DMS79 (cell line): ENCODE data around the gene POLR2E.
A peak's percentile ranks its signal among the peaks of the same experiment; 100 is the strongest.

ENCODE experiments used
- DNase-seq: peaks from one replicate; lab custom pipeline; 2025; lab: John Stamatoyannopoulos, UW

POLR2E gene

DNA sequence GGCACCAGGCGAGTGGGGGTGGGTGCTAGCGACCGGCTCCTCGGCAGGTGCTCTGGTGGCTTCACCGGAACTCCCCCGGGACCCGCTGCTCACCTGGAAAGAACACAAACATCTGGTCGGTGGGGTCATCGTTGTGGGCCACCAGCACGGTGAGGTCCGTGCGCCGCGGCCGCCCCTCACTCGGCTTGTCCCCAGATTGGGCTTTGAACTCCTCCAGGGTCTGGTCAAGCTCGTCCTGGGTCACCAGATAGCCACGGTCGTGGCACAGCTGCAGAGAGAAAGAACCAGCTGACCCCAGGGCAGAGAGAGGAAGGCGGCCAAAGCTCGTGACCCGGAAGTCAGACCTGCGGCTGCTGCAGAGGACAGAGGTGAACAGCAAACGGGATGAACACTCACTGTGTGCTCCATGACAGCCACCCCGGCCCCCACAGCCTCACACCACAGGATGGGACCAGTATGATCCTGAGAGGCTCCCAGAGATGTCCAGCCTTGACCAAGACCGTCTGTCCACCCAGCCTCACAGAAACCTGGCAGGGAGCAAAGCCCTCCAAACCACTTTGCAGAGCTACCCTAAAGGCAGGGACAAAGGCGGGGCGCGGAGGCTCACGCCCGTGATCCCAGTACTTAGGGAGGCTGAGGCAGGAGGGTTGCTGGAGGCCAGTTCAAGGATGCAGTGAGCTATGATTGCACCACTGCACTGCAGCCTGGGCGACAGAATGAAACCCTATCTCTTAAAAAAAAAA is 1.2 kb downstream of the POLR2E start:
- DNase-seq: no peak

DNA sequence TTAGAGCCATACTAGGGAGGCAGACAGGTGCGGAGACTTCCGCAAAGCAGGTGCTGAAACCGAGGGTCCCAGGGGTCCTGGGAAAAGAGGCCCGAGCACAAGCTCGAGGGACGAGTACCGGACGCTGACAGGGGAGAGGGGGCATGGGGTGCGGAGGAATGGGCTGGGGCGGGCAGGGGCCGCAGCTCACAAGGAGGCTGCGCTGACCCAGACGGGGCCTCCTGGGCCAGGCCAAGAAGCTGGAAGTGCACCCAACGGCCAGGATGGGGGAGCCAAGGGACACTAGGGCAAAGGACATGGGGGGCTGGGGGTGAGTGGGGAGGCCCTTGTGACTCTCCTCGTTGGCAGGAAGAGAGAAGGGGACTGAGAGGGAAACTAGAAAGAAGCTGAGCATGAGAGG is 1.8 kb downstream of the POLR2E start:
- no peak for DNase-seq

GRCh38 chr19:1091544-1092175 is 3.5 kb downstream of the POLR2E start:
- DNase-seq: no peak

DNA sequence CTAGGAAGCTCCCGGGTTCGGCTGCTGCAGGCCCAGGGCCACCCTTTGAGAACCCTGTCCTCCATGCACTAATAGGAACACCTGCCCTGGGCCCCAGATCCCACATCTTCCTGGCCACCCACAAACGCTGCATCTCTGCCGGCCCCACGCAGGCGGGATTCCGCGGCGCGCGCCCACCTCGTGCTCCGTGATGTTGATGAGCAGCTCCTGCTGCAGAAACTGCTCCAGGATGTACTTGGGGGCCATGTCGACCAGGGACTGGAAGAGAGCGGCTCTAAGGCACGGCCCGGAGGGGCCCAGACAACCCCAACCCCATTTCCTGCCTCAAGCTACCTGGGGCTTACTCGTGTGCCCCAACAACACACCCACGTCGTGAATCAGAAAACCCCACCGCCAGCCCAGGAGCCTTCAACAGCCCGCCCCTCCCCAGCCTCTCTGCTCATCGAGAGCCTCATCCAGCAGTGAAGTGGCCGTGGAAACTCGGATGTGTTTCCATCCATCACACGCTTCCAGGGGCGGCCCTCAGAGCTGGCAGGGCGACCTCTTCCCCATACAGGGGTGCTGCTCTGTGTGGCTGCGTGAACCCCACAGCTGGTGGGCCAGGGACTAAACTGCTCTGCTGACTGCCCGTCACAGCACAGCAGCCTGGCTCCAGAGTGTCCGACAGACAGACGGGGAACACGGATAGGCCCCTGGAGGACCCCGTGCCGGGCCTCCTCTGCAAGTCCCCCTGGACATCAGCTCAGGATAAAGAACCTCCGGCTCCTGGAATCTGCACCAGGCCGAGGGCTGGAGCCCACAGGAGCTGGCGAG is 4.2 kb downstream of the POLR2E start:
- no peak for DNase-seq

DNA sequence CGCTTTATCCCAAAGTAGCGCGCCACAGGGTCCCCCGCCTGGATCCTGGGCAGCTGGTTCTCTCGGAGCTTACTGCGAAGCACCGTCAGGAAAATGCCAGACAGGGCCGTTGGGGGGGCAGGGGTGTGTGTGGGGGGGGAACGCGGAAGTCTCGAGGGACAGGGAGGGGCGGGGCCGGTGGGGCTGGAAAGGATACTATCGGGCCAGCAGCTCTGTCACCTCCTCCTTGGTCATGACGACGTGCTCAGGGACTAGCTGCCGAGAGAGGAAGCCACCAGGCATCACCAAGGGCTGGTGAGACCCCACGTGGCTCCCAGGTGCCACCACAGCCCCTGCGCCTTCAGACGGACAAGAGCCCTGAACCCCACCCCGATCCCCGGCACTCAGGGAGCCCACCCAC is 5.3 kb downstream of the POLR2E start:
- DNase-seq: no peak

- no peak for DNase-seq
These were observed 5.9 kb downstream of the POLR2E start for GRCh38 chr19:1089126-1089771.

DNA sequence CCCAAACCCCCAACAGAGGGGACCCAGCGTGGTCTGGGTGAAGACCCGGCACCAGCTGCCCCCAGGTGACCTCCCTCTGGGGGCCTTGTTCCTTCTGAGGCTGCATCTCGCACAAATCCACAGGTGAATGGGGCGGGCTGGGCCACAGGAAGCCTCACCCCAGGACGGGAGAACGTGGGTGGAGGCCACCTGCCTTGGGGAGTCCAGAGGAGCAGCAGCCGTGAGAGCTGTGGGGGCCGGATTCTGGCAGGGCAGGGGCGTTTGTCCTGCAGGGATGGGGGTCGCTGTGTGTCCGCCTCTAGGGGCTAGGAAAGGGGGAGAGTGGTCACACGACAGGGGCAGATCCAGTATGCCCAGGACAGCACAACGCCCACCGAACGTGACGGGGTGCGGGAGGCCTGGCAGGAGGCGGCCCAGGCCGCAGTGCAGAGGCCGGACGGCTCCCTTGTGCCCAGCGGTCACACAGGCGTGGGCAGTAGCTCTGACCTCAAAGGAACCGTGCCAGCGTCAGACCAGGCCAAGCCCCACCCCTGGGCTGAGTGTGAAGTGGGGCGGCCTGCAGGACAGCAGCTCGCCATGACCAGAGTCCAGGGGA is 6.7 kb downstream of the POLR2E start:
- no peak for DNase-seq

GRCh38 chr19:1087813-1088415 is 7.3 kb downstream of the POLR2E start:
- DNase-seq: no peak

DNA sequence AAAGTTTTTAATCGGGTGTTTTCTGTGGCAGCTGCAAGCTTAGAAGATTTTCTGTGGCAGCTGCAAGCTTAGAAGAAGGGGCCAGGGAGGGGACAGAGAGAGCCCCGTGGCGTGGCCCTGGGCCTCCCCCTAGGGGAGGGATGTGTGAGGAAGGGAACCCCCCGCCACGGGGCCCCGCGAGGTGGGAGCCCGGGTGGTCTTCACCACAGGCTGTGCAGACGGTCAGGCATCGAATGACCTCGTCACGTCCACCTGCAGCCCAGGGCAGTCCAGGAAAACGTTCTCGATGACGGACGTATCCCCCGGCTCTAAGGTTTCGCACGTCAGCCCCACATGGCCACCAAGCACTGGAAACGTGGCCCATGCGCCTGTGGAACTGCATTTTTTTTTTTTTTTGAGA is 8.6 kb downstream of the POLR2E start:
- no peak for DNase-seq

- no peak for DNase-seq
These were observed 9.3 kb downstream of the POLR2E start for GRCh38 chr19:1085676-1086442.

DNA sequence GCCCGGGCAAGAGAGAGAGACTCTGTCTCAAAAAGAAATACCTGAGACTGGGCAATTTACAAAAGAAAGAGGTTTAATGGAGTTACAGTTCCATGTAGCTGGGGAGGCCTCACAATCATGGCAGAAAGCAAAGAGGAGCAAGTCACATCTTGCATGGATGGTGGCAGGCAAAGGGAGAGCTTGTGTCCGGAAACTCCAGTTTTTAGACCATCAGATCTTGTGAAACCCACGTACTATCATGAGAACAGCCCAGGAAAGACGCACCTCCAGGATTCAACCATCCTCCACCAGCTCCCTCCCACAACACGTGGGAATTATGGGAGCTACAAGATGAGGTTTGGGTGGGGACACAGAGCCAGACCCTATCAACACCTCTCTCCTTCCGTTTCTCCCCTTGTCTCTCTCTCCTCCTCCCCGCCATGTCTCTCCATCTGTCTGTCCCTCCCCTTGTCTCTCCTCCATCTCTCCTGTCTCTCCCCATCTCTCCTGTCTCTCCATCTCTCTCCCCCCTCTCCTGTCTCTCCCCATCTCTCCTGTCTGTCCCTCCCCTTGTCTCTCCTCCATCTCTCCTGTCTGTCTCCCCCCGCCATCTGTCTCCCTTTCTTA is 10.0 kb downstream of the POLR2E start:
- DNase-seq: no peak

GRCh38 chr19:1084024-1084868 is 10.9 kb downstream of the POLR2E start:
- DNase-seq: peak; percentile 14

DNA sequence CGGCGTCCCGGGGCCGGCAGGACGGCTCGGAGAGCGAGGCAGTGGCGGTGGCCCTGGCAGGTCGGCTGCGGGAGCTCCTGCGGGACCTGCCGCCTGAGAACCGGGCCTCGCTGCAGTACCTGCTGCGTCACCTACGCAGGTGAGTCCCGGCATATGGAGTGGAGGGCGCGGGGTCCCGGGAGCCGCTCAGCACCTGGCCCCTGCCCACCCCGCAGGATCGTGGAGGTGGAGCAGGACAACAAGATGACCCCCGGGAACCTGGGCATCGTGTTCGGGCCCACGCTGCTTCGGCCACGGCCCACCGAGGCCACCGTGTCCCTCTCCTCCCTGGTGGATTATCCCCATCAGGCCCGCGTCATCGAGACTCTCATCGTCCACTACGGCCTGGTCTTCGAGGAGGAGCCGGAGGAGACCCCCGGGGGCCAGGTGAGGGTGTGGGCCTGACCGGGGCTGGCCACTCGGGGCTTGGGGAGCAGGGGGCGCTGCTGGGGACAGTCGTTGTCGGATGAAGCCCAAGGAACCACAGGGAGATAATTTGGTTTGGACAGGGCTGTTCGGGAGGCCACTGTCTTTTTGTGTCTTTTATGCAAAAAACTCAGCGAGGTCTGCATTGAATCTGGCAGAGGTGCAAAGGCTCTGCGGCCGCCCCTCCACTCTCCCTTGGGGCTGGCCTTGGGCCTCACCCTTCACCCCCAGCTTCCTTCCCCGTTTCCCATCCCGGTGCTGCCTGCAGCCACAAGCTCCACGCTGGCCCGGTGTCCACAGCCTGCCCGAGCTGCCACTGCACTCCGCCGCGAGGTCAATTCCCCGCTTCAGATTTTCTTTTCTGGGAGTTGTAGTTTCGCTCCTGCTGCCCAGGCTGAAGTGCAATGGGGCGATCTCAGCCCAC is 12.0 kb downstream of the POLR2E start:
- no peak for DNase-seq

GRCh38 chr19:1082165-1082927 is 12.8 kb downstream of the POLR2E start:
- peak; percentile 70 for DNase-seq

GRCh38 chr19:1081301-1082164 is 13.6 kb downstream of the POLR2E start:
- no peak for DNase-seq

- no peak for DNase-seq
These were observed 14.6 kb downstream of the POLR2E start for GRCh38 chr19:1080360-1081161.
